ENCODE measurements around the gene GDF10.

GRCh38 chr10:47326306-47326926, 26.4 kb downstream of the GDF10 start:
- no peak for TF ChIP-seq CTCF (IDR thresholded peaks at IDR 0.05; ENCODE audit: extremely low read depth in 1 of 2, insufficient read depth in 1 of 2, low read depth in 1 of 2, low read length in 2 of 2)
- TF ChIP-seq POLR2AphosphoS5 (IDR thresholded peaks at IDR 0.05; ENCODE audit: insufficient read depth, low read depth, low read length): no peak
- TF ChIP-seq MYC (IDR thresholded peaks at IDR 0.05; ENCODE audit: low read depth, low read length): no peak
